Left forelimb (tissue), 1 donor: ENCODE results near the gene SDK1.

Source experiments
- DNase-seq: peaks from one replicate; pipeline ENCODE4 v3.0.0-alpha.2; 2018; ENCODE audit warnings: low spot score

SDK1 gene

GRCh38 chr7:3408814-3409595, 108.0 kb downstream of the SDK1 start:
- no peak for DNase-seq

GRCh38 chr7:3412871-3413270, 111.8 kb downstream of the SDK1 start:
- no peak for DNase-seq

- no peak for DNase-seq
Observed at GRCh38 chr7:3415861-3416312, 114.8 kb downstream of the SDK1 start.

- DNase-seq: no peak
Observed at GRCh38 chr7:3416453-3416852, 115.4 kb downstream of the SDK1 start.

GRCh38 chr7:3425087-3425486, 124.0 kb downstream of the SDK1 start:
- no peak for DNase-seq

GRCh38 chr7:3426064-3426463, 125.0 kb downstream of the SDK1 start:
- no peak for DNase-seq

GRCh38 chr7:3427957-3428356, 126.9 kb downstream of the SDK1 start:
- no peak for DNase-seq

GRCh38 chr7:3429981-3430380, 128.9 kb downstream of the SDK1 start:
- DNase-seq: no peak

- no peak for DNase-seq
Observed at GRCh38 chr7:3430588-3430987, 129.5 kb downstream of the SDK1 start.

GRCh38 chr7:3431306-3431705, 130.3 kb downstream of the SDK1 start:
- DNase-seq: no peak

GRCh38 chr7:3432911-3433310, 131.9 kb downstream of the SDK1 start:
- no peak for DNase-seq

- no peak for DNase-seq
Observed at GRCh38 chr7:3434611-3435010, 133.6 kb downstream of the SDK1 start.

- no peak for DNase-seq
Observed at GRCh38 chr7:3436112-3436511, 135.1 kb downstream of the SDK1 start.

GRCh38 chr7:3436746-3437145, 135.7 kb downstream of the SDK1 start:
- no peak for DNase-seq

- no peak for DNase-seq
Observed at GRCh38 chr7:3437467-3437866, 136.4 kb downstream of the SDK1 start.

- DNase-seq: no peak
Observed at GRCh38 chr7:3438352-3438751, 137.3 kb downstream of the SDK1 start.

- DNase-seq: no peak
Observed at GRCh38 chr7:3439333-3440030, 138.4 kb downstream of the SDK1 start.

GRCh38 chr7:3440509-3440908, 139.5 kb downstream of the SDK1 start:
- no peak for DNase-seq

- DNase-seq: no peak
Observed at GRCh38 chr7:3443716-3444115, 142.7 kb downstream of the SDK1 start.

GRCh38 chr7:3446786-3447185, 145.7 kb downstream of the SDK1 start:
- DNase-seq: no peak

- DNase-seq: no peak
Observed at GRCh38 chr7:3451701-3452100, 150.6 kb downstream of the SDK1 start.

- DNase-seq: no peak
Observed at GRCh38 chr7:3453398-3453797, 152.3 kb downstream of the SDK1 start.

GRCh38 chr7:3455806-3456595, 154.9 kb downstream of the SDK1 start:
- no peak for DNase-seq
